Measurements from ENCODE around the gene HLF.

- no peak for TF ChIP-seq CTCF (conservative IDR thresholded peaks at IDR 0.05; ENCODE audit: low read depth, low read length)
- no peak for TF ChIP-seq ELK1 (IDR thresholded peaks at IDR 0.05; ENCODE audit: borderline replicate concordance, low read depth, low read length)
- no peak for TF ChIP-seq MAFK (IDR thresholded peaks at IDR 0.05; ENCODE audit: low read depth, low read length)
- TF ChIP-seq POLR2A (IDR thresholded peaks at IDR 0.05; ENCODE audit: low read depth, low read length), result no peak
- no peak for TF ChIP-seq MXI1 (IDR thresholded peaks at IDR 0.05; ENCODE audit: borderline replicate concordance, low read depth, low read length)
- TF ChIP-seq SMC3 (IDR thresholded peaks at IDR 0.05; ENCODE audit: low read depth, low read length), result no peak
- no peak for TF ChIP-seq FOS (IDR thresholded peaks at IDR 0.05; ENCODE audit: low read depth, low read length)
Measured at GRCh38 chr17:55312852-55313251, 48.1 kb downstream of the HLF start.

Data from IMR-90 (cell line).